ENCODE results near the gene RIMS1.

Gene RIMS1

DNA sequence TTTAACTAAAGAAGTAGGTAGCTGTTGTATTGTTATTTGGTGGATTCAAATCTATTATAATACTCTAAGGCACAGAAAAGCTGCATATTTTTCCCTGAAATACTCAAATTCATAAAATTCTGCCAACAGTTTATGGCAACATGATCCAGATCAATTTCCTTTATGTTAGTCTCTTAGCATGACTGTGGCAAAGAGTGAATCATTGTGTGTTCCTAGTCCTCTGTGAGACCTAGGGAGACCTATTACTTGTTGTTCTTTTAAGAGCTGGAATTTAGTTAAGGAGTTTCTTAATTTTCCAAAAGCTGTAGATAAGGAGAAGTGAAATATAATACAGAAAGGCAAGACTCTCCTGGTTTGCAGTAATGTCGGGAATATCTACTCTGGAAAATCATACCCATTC lies 149.6 kb downstream of the RIMS1 start:
- DNase-seq, result no peak
- H3K4me2 ChIP-seq (ENCODE audit: low read depth, low read length), result no peak overlapping the region
- TF ChIP-seq CTCF (IDR thresholded peaks at IDR 0.05; ENCODE audit: low read length) (no peak), EZH2phosphoT487 (IDR thresholded peaks at IDR 0.05; ENCODE audit: low read length) (no peak), EZH2 (optimal IDR thresholded peaks at IDR 0.05; ENCODE audit: low read depth, low read length) (no peak)
- H2AFZ ChIP-seq (ENCODE audit: low read length), result no peak overlapping the region
- H3F3A ChIP-seq (ENCODE audit: insufficient read depth, low read length), result no peaks in the 10 kb centered on the region
- no peaks in the 10 kb centered on the region for H3K79me2 ChIP-seq (ENCODE audit: low read length)
- H4K20me1 ChIP-seq (ENCODE audit: insufficient read depth, low read length), result no peaks in the 10 kb centered on the region
- H3K9ac ChIP-seq (ENCODE audit: low read length), result no peak overlapping the region
- no peaks in the 10 kb centered on the region for H3K4me1 ChIP-seq (ENCODE audit: low read length)
- no peaks in the 10 kb centered on the region for H3K9me2 ChIP-seq (replicated peaks; ENCODE audit: insufficient read depth, low read length)
- H3K36me3 ChIP-seq (replicated peaks; ENCODE audit: insufficient read depth, low read length), result no peaks in the 10 kb centered on the region
- no peaks in the 10 kb centered on the region for H3K9me3 ChIP-seq (replicated peaks; ENCODE audit: insufficient read depth, low read length)
- H3K4me3 ChIP-seq (ENCODE audit: low read length), result no peak overlapping the region
- no peaks in the 10 kb centered on the region for H3K27me3 ChIP-seq (replicated peaks; ENCODE audit: insufficient read depth, low read length)
- H3K27ac ChIP-seq (ENCODE audit: low read length), result no peak overlapping the region

DNA sequence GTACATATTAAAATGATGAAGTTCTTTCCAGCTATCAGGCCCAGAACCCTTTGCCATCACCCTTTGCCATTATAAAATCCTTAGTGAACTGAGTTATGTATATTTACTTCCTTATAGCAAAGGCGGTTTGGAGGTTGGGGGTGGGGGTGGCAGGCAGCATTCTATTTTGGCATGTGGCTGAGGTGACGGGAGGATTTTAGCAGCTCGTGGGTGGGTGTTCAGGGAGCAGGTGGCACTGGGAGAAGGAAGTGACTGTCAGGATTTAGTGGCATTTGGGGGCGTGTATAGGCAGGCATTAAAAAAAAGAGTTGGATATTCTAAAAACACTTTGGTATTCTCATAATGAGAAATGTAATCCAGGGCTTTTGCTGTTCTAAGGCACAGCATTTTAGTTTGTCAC lies 150.7 kb downstream of the RIMS1 start:
- Histone ChIP-seq H3K4me3 (ENCODE audit: low read length) (no peak overlapping the region), H3F3A (ENCODE audit: insufficient read depth, low read length) (no peaks in the 10 kb centered on the region), H3K4me1 (ENCODE audit: low read length) (no peaks in the 10 kb centered on the region), H4K20me1 (ENCODE audit: insufficient read depth, low read length) (no peaks in the 10 kb centered on the region), H3K79me2 (ENCODE audit: low read length) (no peaks in the 10 kb centered on the region), H3K9ac (ENCODE audit: low read length) (no peak overlapping the region), H3K9me2 (replicated peaks; ENCODE audit: insufficient read depth, low read length) (no peaks in the 10 kb centered on the region), H2AFZ (ENCODE audit: low read length) (no peak overlapping the region), H3K9me3 (replicated peaks; ENCODE audit: insufficient read depth, low read length) (no peaks in the 10 kb centered on the region), H3K27me3 (replicated peaks; ENCODE audit: insufficient read depth, low read length) (no peaks in the 10 kb centered on the region), H3K27ac (ENCODE audit: low read length) (no peak overlapping the region), H3K4me2 (ENCODE audit: low read depth, low read length) (no peak overlapping the region), H3K36me3 (replicated peaks; ENCODE audit: insufficient read depth, low read length) (no peaks in the 10 kb centered on the region)
- TF ChIP-seq CTCF (IDR thresholded peaks at IDR 0.05; ENCODE audit: low read length), result no peak
- TF ChIP-seq EZH2 (optimal IDR thresholded peaks at IDR 0.05; ENCODE audit: low read depth, low read length), result no peak
- TF ChIP-seq EZH2phosphoT487 (IDR thresholded peaks at IDR 0.05; ENCODE audit: low read length), result no peak
- DNase-seq, result no peak

- Histone ChIP-seq H3K4me1 (ENCODE audit: low read length) (no peaks in the 10 kb centered on the region), H3F3A (ENCODE audit: insufficient read depth, low read length) (no peaks in the 10 kb centered on the region), H3K27ac (ENCODE audit: low read length) (no peak overlapping the region), H3K9ac (ENCODE audit: low read length) (no peak overlapping the region), H3K36me3 (replicated peaks; ENCODE audit: insufficient read depth, low read length) (no peaks in the 10 kb centered on the region), H3K27me3 (replicated peaks; ENCODE audit: insufficient read depth, low read length) (no peaks in the 10 kb centered on the region), H3K9me2 (replicated peaks; ENCODE audit: insufficient read depth, low read length) (no peaks in the 10 kb centered on the region), H3K4me3 (ENCODE audit: low read length) (no peak overlapping the region), H3K79me2 (ENCODE audit: low read length) (no peaks in the 10 kb centered on the region), H3K9me3 (replicated peaks; ENCODE audit: insufficient read depth, low read length) (no peaks in the 10 kb centered on the region), H3K4me2 (ENCODE audit: low read depth, low read length) (no peak overlapping the region), H2AFZ (ENCODE audit: low read length) (no peak overlapping the region), H4K20me1 (ENCODE audit: insufficient read depth, low read length) (no peaks in the 10 kb centered on the region)
- no peak for TF ChIP-seq EZH2phosphoT487 (IDR thresholded peaks at IDR 0.05; ENCODE audit: low read length)
- TF ChIP-seq CTCF (IDR thresholded peaks at IDR 0.05; ENCODE audit: low read length), result no peak
- no peak for TF ChIP-seq EZH2 (optimal IDR thresholded peaks at IDR 0.05; ENCODE audit: low read depth, low read length)
- DNase-seq, result no peak
Measured at GRCh38 chr6:72040111-72040510, 153.8 kb downstream of the RIMS1 start.
